ENCODE results near the gene ATR.
A peak's percentile ranks its signal among the peaks of the same experiment; 100 is the strongest.

Gene ATR

GRCh38 chr3:142507241-142507640 is 71.3 kb downstream of the ATR start:
- Mint-ChIP-seq H3K27me3 (no peaks in the 10 kb centered on the region), H3K4me3 (no peak overlapping the region), H3K36me3 (peaks cover 49% of the 10 kb centered on the region), H3K4me1 (no peaks in the 10 kb centered on the region), H3K9me3 (no peaks in the 10 kb centered on the region), H3K27ac (no peak overlapping the region)
- no peak for ATAC-seq

GRCh38 chr3:142502187-142502985 is 76.1 kb downstream of the ATR start:
- no peak overlapping the region for H3K27ac Mint-ChIP-seq
- no peaks in the 10 kb centered on the region for H3K4me1 Mint-ChIP-seq
- H3K27me3 Mint-ChIP-seq = no peaks in the 10 kb centered on the region
- peaks cover 65% of the 10 kb centered on the region for H3K36me3 Mint-ChIP-seq
- no peak for ATAC-seq
- H3K4me3 Mint-ChIP-seq = no peak overlapping the region
- H3K9me3 Mint-ChIP-seq = no peaks in the 10 kb centered on the region

- Mint-ChIP-seq H3K4me3 (no peak overlapping the region), H3K27me3 (no peaks in the 10 kb centered on the region), H3K27ac (no peak overlapping the region), H3K4me1 (no peaks in the 10 kb centered on the region), H3K36me3 (peaks cover 62% of the 10 kb centered on the region), H3K9me3 (no peaks in the 10 kb centered on the region)
- ATAC-seq = no peak
Measured at GRCh38 chr3:142501004-142501926, 77.3 kb downstream of the ATR start.

GRCh38 chr3:142500211-142500610 is 78.3 kb downstream of the ATR start:
- ATAC-seq = no peak
- H3K4me3 Mint-ChIP-seq = no peak overlapping the region
- H3K4me1 Mint-ChIP-seq = no peaks in the 10 kb centered on the region
- H3K36me3 Mint-ChIP-seq = peaks cover 60% of the 10 kb centered on the region
- no peaks in the 10 kb centered on the region for H3K27me3 Mint-ChIP-seq
- H3K27ac Mint-ChIP-seq = no peak overlapping the region
- H3K9me3 Mint-ChIP-seq = no peaks in the 10 kb centered on the region

- no peaks in the 10 kb centered on the region for H3K4me1 Mint-ChIP-seq
- H3K27ac Mint-ChIP-seq = peak overlapping the region; percentile 64
- no peak overlapping the region for H3K4me3 Mint-ChIP-seq
- no peaks in the 10 kb centered on the region for H3K9me3 Mint-ChIP-seq
- no peaks in the 10 kb centered on the region for H3K27me3 Mint-ChIP-seq
- peak; percentile 77 for ATAC-seq
- H3K36me3 Mint-ChIP-seq = peaks cover 73% of the 10 kb centered on the region
Measured at GRCh38 chr3:142498397-142499180, 79.9 kb downstream of the ATR start.

- H3K36me3 Mint-ChIP-seq = peaks cover 71% of the 10 kb centered on the region
- H3K4me1 Mint-ChIP-seq = no peaks in the 10 kb centered on the region
- H3K4me3 Mint-ChIP-seq = no peak overlapping the region
- no peaks in the 10 kb centered on the region for H3K9me3 Mint-ChIP-seq
- H3K27me3 Mint-ChIP-seq = no peaks in the 10 kb centered on the region
- peak overlapping the region; percentile 64 for H3K27ac Mint-ChIP-seq
- ATAC-seq = no peak
Measured at GRCh38 chr3:142497729-142498128, 80.8 kb downstream of the ATR start.

- ATAC-seq = no peak
- H3K4me1 Mint-ChIP-seq = no peaks in the 10 kb centered on the region
- H3K36me3 Mint-ChIP-seq = peaks cover 74% of the 10 kb centered on the region
- no peaks in the 10 kb centered on the region for H3K9me3 Mint-ChIP-seq
- no peak overlapping the region for H3K27ac Mint-ChIP-seq
- no peak overlapping the region for H3K4me3 Mint-ChIP-seq
- H3K27me3 Mint-ChIP-seq = no peaks in the 10 kb centered on the region
Measured at GRCh38 chr3:142495103-142495502, 83.4 kb downstream of the ATR start.

GRCh38 chr3:142492184-142492583 is 86.3 kb downstream of the ATR start:
- H3K27me3 Mint-ChIP-seq = no peaks in the 10 kb centered on the region
- H3K36me3 Mint-ChIP-seq = peaks cover 81% of the 10 kb centered on the region
- no peak overlapping the region for H3K4me3 Mint-ChIP-seq
- H3K27ac Mint-ChIP-seq = no peak overlapping the region
- no peaks in the 10 kb centered on the region for H3K4me1 Mint-ChIP-seq
- H3K9me3 Mint-ChIP-seq = no peaks in the 10 kb centered on the region
- no peak for ATAC-seq

- Mint-ChIP-seq H3K4me1 (no peaks in the 10 kb centered on the region), H3K27ac (no peak overlapping the region), H3K4me3 (no peak overlapping the region), H3K36me3 (peaks cover 77% of the 10 kb centered on the region), H3K9me3 (no peaks in the 10 kb centered on the region), H3K27me3 (no peaks in the 10 kb centered on the region)
- ATAC-seq = no peak
Measured at GRCh38 chr3:142489572-142490323, 88.8 kb downstream of the ATR start.

- no peak for ATAC-seq
- no peaks in the 10 kb centered on the region for H3K9me3 Mint-ChIP-seq
- no peak overlapping the region for H3K27ac Mint-ChIP-seq
- peaks cover 80% of the 10 kb centered on the region for H3K36me3 Mint-ChIP-seq
- no peaks in the 10 kb centered on the region for H3K4me1 Mint-ChIP-seq
- no peaks in the 10 kb centered on the region for H3K27me3 Mint-ChIP-seq
- no peak overlapping the region for H3K4me3 Mint-ChIP-seq
Measured at GRCh38 chr3:142484912-142485435, 93.6 kb downstream of the ATR start.

GRCh38 chr3:142481196-142481595 is 97.3 kb downstream of the ATR start:
- peaks cover 60% of the 10 kb centered on the region for H3K36me3 Mint-ChIP-seq
- H3K4me3 Mint-ChIP-seq = no peak overlapping the region
- no peak for ATAC-seq

GRCh38 chr3:142470826-142471225 is 107.7 kb downstream of the ATR start:
- Mint-ChIP-seq H3K36me3 (peaks cover 6% of the 10 kb centered on the region), H3K27me3 (no peaks in the 10 kb centered on the region), H3K27ac (no peak overlapping the region), H3K9me3 (no peaks in the 10 kb centered on the region), H3K4me1 (no peaks in the 10 kb centered on the region), H3K4me3 (no peak overlapping the region)
- no peak for ATAC-seq

More at GRCh38 chr3:142481196-142481595, 97.3 kb downstream of the ATR start:
- Mint-ChIP-seq H3K27ac (no peak overlapping the region), H3K9me3 (peaks cover 4% of the 10 kb centered on the region), H3K4me1 (no peaks in the 10 kb centered on the region), H3K27me3 (no peaks in the 10 kb centered on the region)

GRCh38 chr3:142468456-142468855 is 110.1 kb downstream of the ATR start:
- Mint-ChIP-seq H3K9me3 (no peaks in the 10 kb centered on the region), H3K27ac (no peak overlapping the region), H3K36me3 (peaks cover 13% of the 10 kb centered on the region), H3K4me3 (no peak overlapping the region), H3K4me1 (no peaks in the 10 kb centered on the region), H3K27me3 (no peaks in the 10 kb centered on the region)
- ATAC-seq = no peak

- Mint-ChIP-seq H3K27ac (no peak overlapping the region), H3K4me3 (no peak overlapping the region), H3K36me3 (peaks cover 8% of the 10 kb centered on the region), H3K27me3 (no peaks in the 10 kb centered on the region), H3K4me1 (no peaks in the 10 kb centered on the region), H3K9me3 (no peaks in the 10 kb centered on the region)
- no peak for ATAC-seq
Measured at GRCh38 chr3:142467768-142468167, 110.8 kb downstream of the ATR start.

All from stimulated activated memory B cell treated with anti-CD40 and anti-IgM and Interleukin-4, amounts not matched to agents 10 μg/mL and 1 μg/mL and 100 μg/mL, for 72 hours (primary cell).